HG02759 (cell line): ENCODE data around the gene PELI2.

Experiments
- ATAC-seq: cut with Tn5 transposase; IDR thresholded peaks from one replicate; pipeline ENCODE4 v1.9.1; 2021; ENCODE audit warnings: mild to moderate bottlenecking, moderate library complexity; ENCODE audit not compliant: unreplicated experiment

The PELI2 gene

DNA sequence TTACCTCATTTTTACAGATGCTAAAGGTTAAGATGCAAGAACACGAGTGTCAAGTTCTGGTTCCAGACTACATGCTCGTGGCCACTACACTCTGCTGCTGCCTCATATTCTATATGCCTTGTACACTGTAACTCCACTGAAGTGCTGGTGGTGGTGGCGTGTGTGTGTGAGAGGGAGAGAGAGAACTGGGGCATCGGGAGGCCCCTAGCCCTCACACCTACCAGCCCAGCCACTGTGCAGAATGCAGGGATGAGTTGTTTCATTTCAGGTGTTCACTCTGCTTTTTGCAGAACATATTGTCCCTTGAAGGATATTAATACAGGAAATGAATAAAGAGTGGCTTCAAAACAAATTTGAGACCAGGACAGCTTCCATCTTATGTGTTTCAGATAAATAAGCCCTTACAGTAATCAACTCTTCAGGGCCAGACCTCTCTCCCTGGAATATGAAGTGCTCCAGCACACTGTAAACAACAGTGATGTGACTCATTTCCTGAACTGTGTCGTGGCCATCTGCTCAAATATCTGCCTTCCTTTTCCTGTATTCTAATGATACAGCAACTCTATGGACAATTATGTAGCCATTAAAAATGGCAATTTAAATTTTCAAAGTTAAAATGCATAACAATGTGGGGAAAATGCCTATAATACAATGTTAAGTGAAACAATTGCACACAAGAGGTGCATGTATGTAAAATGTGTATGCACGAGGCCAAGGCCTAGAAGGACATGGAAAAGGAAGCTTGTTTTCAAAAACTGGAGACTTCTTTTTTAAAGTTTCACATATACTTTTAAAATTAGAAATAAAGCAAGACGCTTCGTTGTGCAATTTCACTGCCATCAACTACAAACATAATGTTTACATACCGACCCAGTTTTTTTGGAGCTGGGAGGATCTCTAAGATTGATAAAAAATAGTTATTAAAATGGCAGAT is 215.4 kb downstream of the PELI2 start:
- no peak for ATAC-seq

DNA sequence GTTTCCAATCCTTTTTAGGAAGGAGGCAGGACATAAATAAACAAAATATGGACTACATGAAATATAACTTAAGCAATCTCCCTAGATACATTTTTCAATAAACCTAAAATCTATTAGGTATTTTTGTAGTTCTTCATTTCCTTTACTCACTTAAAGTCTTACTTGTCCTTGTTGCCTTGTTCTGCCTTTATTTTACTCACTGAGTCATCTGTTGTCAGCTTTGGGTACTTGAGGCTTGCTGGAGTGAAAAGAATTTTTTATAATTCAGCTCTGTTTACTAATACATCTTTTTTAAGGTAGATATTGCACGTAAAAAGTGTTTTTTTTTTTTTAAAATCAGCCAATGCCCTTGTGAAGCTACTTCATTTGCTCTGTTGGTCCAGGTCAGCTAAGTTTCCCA is 216.2 kb downstream of the PELI2 start:
- ATAC-seq = no peak

DNA sequence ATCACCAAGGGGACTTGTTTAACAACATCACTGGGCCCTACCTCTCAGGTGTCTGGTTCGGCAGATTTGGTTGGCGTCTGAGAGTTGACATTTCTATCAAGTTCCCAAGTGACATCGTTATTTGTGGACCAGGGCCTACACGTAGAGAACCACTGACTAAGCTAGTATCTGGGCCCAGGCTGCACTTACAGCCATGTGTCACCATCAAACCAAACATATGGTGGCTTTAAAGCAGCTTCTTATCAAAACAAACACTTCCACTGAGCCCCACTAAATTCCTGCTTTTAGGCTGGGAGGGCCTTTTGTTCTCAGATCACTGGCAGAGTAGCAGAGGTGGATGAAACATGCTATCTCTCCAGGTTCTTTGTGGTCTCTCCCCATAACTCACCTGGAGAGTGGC is 220.5 kb downstream of the PELI2 start:
- no peak for ATAC-seq

DNA sequence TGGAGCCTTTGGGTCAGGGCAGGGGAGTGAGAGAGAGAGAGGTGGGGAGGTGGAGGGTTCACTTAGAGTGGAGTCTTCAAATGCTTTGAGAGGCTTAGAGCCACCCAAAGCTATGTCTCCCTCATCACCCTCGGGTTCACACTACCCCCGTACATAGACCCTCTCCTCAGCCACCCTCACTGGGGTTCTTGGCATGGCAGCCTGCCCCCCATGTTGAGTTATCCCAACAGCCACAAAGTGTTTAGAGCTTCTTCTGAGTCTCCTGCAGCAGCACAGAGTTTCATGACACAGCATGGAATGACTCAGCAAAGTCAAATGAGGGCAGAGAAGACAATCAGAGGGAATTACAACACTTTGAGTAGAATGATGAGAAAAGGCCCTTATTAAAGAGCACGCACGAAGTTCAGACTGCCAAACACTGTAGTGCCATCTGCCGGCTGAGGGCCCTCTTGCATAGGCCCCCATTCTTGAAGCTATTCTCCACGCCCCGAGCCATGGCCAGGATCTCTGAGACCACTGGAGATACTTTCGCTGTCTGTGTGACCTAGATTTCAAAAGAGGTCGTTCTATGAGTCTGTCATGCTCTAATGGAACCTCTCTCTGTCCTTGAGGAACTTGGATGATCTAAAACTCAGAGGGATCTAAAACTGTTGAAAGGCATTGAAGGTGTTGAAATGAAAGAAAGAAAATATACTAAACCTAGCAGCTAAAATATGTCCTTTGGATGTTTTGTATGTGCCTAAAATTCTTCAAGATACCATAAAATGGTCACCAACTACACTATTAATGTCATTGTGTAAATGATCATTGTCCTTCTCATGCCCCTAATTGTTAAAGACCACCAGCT is 221.9 kb downstream of the PELI2 start:
- ATAC-seq = peak; percentile 76

DNA sequence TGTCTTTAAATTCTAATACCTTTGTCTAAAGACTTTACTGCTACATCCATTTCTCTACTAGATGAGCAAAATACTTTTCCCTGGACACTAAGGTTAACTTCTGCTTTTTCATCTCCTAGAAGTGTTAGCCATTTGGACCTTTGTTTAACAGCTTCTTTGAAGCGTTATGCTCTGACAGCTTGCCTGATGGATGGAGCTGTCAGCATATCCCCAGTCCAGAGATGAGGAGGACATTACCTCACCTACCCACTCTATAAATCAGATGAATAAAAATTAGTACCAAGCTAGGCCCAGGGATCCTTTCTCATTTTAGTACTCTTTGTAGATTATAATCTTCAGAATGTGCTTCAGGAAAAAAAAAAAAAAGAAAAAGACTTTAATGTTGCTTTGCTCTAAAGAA is 222.7 kb downstream of the PELI2 start:
- ATAC-seq = no peak

DNA sequence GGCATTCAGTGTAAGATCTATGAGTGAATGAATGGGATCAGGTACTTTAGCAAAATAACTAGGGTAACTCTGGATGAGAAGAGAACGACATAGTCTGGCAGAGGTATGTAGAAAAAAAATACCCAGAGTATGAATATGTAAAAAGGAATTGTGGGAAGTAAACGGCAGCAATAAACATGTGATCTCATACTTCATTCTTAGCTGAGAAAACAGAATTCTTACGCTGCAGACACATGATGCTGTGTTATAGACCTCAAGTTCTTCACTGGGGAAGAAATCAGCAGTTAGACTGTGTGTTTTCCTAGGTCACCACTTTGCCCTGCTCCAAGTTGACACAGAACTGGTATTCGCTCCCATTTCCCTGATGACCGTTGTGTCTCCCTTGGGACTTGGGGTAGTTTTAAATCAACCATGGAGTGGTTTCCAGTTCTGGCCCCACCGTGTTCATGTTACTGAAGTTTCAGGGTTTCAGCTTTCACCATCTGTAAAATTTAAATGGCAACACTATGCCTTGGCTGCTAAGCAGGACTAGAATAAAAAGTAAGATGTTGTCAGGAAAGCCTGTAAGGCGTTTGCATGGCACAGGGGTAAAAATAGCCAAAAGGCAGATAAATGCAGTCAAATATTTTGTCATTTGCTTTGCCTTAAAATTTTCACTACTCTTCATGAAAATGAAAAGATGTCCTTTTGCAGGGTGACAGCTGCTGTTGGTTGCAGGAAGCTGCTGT is 223.7 kb downstream of the PELI2 start:
- ATAC-seq = peak; percentile 54

DNA sequence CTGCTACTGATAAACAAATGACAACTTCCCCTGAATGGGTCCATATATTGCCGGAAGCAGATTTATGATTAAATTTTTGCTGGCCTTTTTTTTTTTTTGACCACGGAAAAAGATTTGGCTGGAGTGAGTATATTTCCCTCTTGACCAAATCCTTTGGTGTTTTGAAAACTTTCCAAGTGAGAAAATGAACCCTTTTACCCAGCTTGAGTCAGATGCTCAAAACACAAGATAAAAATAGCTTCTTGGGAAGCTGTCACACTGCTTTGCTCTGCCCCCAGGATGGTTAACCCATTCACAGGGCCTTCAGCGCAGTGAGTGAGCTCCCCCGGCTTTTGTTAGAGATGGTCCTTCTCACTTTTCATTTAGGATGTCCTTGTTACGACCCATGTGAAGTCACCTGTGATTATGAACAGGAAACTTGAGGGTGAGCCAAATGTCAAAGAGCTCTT is 224.3 kb downstream of the PELI2 start:
- peak; percentile 13 for ATAC-seq

DNA sequence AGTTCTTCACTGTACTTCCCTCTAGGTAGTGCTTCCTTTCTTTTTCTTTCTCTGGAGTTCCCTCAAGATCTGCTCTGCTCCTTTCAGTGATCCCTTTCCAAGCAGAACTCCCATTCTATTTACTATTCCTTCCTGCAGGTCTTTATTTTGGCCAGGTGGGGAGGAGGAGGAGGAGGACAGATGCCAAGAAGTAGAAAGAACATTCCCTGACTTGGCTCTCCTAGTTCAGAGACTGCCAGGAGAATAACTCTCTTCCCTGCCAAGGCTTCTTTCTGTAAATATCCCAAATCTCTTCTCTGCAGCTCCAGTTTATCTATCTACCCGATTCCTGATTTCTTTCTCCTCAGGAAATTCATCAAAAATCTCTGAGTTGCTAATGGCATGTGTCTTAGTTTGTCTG is 231.7 kb downstream of the PELI2 start:
- ATAC-seq = no peak
